Measurements from ENCODE around the gene TCEAL8.
"Not testable (repeated sequence)": the region's sequence is repeated elsewhere in the genome, so short reads cannot be mapped to it uniquely, and the experiment has no call there.

TCEAL8 gene

GRCh38 chrX:103248553-103248952 is 6.4 kb downstream of the TCEAL8 start:
- TF ChIP-seq REST (IDR thresholded peaks at IDR 0.05; ENCODE audit: insufficient replicate concordance, low read depth) (no peak), GABPA (IDR thresholded peaks at IDR 0.05; ENCODE audit: low read depth) (no peak), SPI1 (IDR thresholded peaks at IDR 0.05; ENCODE audit: borderline replicate concordance, low read depth) (no peak), POLR2AphosphoS5 (IDR thresholded peaks at IDR 0.05; ENCODE audit: low read depth) (no peak), CTCF (IDR thresholded peaks at IDR 0.05; ENCODE audit: insufficient read depth, low read length) (no peak)
- Histone ChIP-seq H3K27ac (replicated peaks) (no peak overlapping the region), H3K4me3 (replicated peaks; ENCODE audit: insufficient read depth, low read length) (no peak overlapping the region), H3K27me3 (ENCODE audit: insufficient read depth, poor library complexity, severe bottlenecking) (no peaks in the 10 kb centered on the region)
- no peak for DNase-seq (ENCODE audit: low read depth in 1 of 2, low spot score in 1 of 2)

- Histone ChIP-seq H3K4me3 (replicated peaks; ENCODE audit: insufficient read depth, low read length) (no peak overlapping the region), H3K27me3 (ENCODE audit: insufficient read depth, poor library complexity, severe bottlenecking) (no peaks in the 10 kb centered on the region), H3K27ac (replicated peaks) (no peak overlapping the region)
- TF ChIP-seq POLR2AphosphoS5 (IDR thresholded peaks at IDR 0.05; ENCODE audit: low read depth), result no peak
- TF ChIP-seq GABPA (IDR thresholded peaks at IDR 0.05; ENCODE audit: low read depth), result no peak
- no peak for TF ChIP-seq REST (IDR thresholded peaks at IDR 0.05; ENCODE audit: insufficient replicate concordance, low read depth)
- TF ChIP-seq SPI1 (IDR thresholded peaks at IDR 0.05; ENCODE audit: borderline replicate concordance, low read depth), result no peak
- TF ChIP-seq CTCF (IDR thresholded peaks at IDR 0.05; ENCODE audit: insufficient read depth, low read length), result no peak
- no peak for DNase-seq (ENCODE audit: low read depth in 1 of 2, low spot score in 1 of 2)
Observed at GRCh38 chrX:103240155-103240554, 14.8 kb downstream of the TCEAL8 start.

GRCh38 chrX:103236296-103236695 is 18.7 kb downstream of the TCEAL8 start:
- Histone ChIP-seq H3K27ac (replicated peaks) (no peak overlapping the region), H3K27me3 (ENCODE audit: insufficient read depth, poor library complexity, severe bottlenecking) (no peaks in the 10 kb centered on the region), H3K4me3 (replicated peaks; ENCODE audit: insufficient read depth, low read length) (no peak overlapping the region)
- no peak for TF ChIP-seq POLR2AphosphoS5 (IDR thresholded peaks at IDR 0.05; ENCODE audit: low read depth)
- TF ChIP-seq CTCF (IDR thresholded peaks at IDR 0.05; ENCODE audit: insufficient read depth, low read length), result no peak
- TF ChIP-seq GABPA (IDR thresholded peaks at IDR 0.05; ENCODE audit: low read depth), result no peak
- no peak for TF ChIP-seq SPI1 (IDR thresholded peaks at IDR 0.05; ENCODE audit: borderline replicate concordance, low read depth)
- no peak for DNase-seq (ENCODE audit: low read depth in 1 of 2, low spot score in 1 of 2)

GRCh38 chrX:103235608-103236007 is 19.3 kb downstream of the TCEAL8 start:
- DNase-seq (ENCODE audit: low read depth in 1 of 2, low spot score in 1 of 2); H3K4me3 ChIP-seq (replicated peaks; ENCODE audit: insufficient read depth, low read length); H3K27ac ChIP-seq (replicated peaks); H3K27me3 ChIP-seq (ENCODE audit: insufficient read depth, poor library complexity, severe bottlenecking): not testable (repeated sequence)

All from HL-60 (cell line).